GM23338 (cell line): ENCODE results near the gene MAGI1. TPM values are rescaled to one million over a fixed set of nuclear protein-coding genes. Genes with fewer than 3 reads are reported as not detected.

Source experiments
- ATAC-seq: fragments of 200-7000 bp; cut with Tn5 transposase; 3 replicates; pipeline ENCODE4 v1.9.1; 2020
- DNase-seq: peaks from one replicate; pipeline ENCODE4 v3.0.0-alpha.2; 2015; ENCODE audit warnings: low spot score
- H2AFZ ChIP-seq: fragments of 200-600 bp; sonication (generic); 2 replicates; pipeline ENCODE4 v1.8.0; 2016; ENCODE audit warnings: antibody characterized with exemption, mild to moderate bottlenecking, moderate library complexity
- H3F3A ChIP-seq: fragments of 200-600 bp; sonication (generic); replicated peaks from 2 replicates; pipeline ENCODE4 v1.8.0; 2017; ENCODE audit warnings: antibody characterized with exemption, mixed run types, low read depth
- H3K27ac ChIP-seq: fragments of 200-600 bp; sonication (generic); 2 replicates; pipeline ENCODE4 v1.6.1; 2016; ENCODE audit warnings: low read depth
- H3K27me3 ChIP-seq: fragments of 200-600 bp; sonication (generic); 2 replicates; pipeline ENCODE4 v1.8.0; 2016; ENCODE audit warnings: mild to moderate bottlenecking, mixed run types, moderate library complexity; ENCODE audit not compliant: insufficient read depth
- H3K36me3 ChIP-seq: fragments of 200-600 bp; sonication (generic); 2 replicates; pipeline ENCODE4 v1.8.0; 2016; ENCODE audit warnings: mild to moderate bottlenecking; ENCODE audit not compliant: insufficient read depth
- H3K4me1 ChIP-seq: fragments of 200-600 bp; sonication (generic); 2 replicates; pipeline ENCODE4 v1.8.0; 2016; ENCODE audit warnings: mild to moderate bottlenecking, moderate library complexity; ENCODE audit not compliant: insufficient read depth
- H3K4me2 ChIP-seq: fragments of 200-600 bp; sonication (generic); 2 replicates; pipeline ENCODE4 v1.7.1; 2017; ENCODE audit warnings: mixed run types
- H3K4me3 ChIP-seq: fragments of 200-600 bp; sonication (generic); 2 replicates; pipeline ENCODE4 v1.6.1; 2016; ENCODE audit warnings: mixed run types
- H3K79me2 ChIP-seq: fragments of 200-600 bp; sonication (generic); replicated peaks from 2 replicates; pipeline ENCODE4 v1.8.0; 2017; ENCODE audit warnings: mild to moderate bottlenecking; ENCODE audit not compliant: insufficient read depth
- H3K9me2 ChIP-seq: fragments of 200-600 bp; sonication (generic); 2 replicates; pipeline ENCODE4 v1.8.0; 2017; ENCODE audit not compliant: insufficient read depth
- H4K20me1 ChIP-seq: fragments of 200-600 bp; sonication (generic); replicated peaks from 2 replicates; pipeline ENCODE4 v1.8.0; 2017; ENCODE audit warnings: mild to moderate bottlenecking; ENCODE audit not compliant: insufficient read depth
- H3K27ac Mint-ChIP-seq: 2 replicates; pipeline ENCODE4 v1.8.0; 2020; ENCODE audit warnings: inconsistent platforms, mild to moderate bottlenecking, moderate library complexity, mixed read lengths
- H3K27me3 Mint-ChIP-seq: 3 replicates; pipeline ENCODE4 v1.8.0; 2022; ENCODE audit warnings: low read depth, mild to moderate bottlenecking, moderate library complexity, mixed read lengths, inconsistent platforms; ENCODE audit not compliant: insufficient read depth, poor library complexity
- H3K36me3 Mint-ChIP-seq: 3 replicates; pipeline ENCODE4 v1.8.0; 2021; ENCODE audit warnings: low read depth, mild to moderate bottlenecking, inconsistent platforms, moderate library complexity, mixed read lengths
- H3K4me1 Mint-ChIP-seq: 3 replicates; pipeline ENCODE4 v1.8.0; 2020; ENCODE audit warnings: mild to moderate bottlenecking, inconsistent platforms, mixed read lengths
- H3K4me3 Mint-ChIP-seq: 3 replicates; pipeline ENCODE4 v1.8.0; 2021; ENCODE audit warnings: moderate library complexity, mild to moderate bottlenecking, inconsistent platforms, mixed read lengths
- H3K9me3 Mint-ChIP-seq: 3 replicates; pipeline ENCODE4 v1.8.0; 2020; ENCODE audit warnings: moderate library complexity, mild to moderate bottlenecking, inconsistent platforms, mixed read lengths
- CREB1 ChIP-seq: fragments of 250-450 bp; sonication (Bioruptor Pico); IDR thresholded peaks from 2 replicates; pipeline ENCODE4 v1.5.0; 2020; ENCODE audit warnings: low read depth, mild to moderate bottlenecking, moderate library complexity
- EZH2 ChIP-seq: fragments of 200-600 bp; sonication (generic); IDR thresholded peaks from one replicate; pipeline ENCODE4 v1.8.0; 2017; ENCODE audit warnings: antibody characterized with exemption, mild to moderate bottlenecking, low read depth; ENCODE audit not compliant: unreplicated experiment
- EZH2phosphoT487 ChIP-seq: fragments of 200-600 bp; sonication (generic); IDR thresholded peaks from one replicate; pipeline ENCODE4 v1.8.1; 2018; ENCODE audit warnings: antibody characterized with exemption; ENCODE audit not compliant: unreplicated experiment
- JUNB ChIP-seq: IDR thresholded peaks from one replicate; pipeline ENCODE4 v1.6.1; 2016; ENCODE audit warnings: antibody characterized with exemption; ENCODE audit not compliant: unreplicated experiment
- POLR2AphosphoS5 ChIP-seq: IDR thresholded peaks from 2 replicates; pipeline ENCODE4 v1.6.1; 2016; ENCODE audit warnings: antibody characterized with exemption, low read depth
- STAT1 ChIP-seq: IDR thresholded peaks from one replicate; pipeline ENCODE4 v1.6.1; 2016; ENCODE audit warnings: antibody characterized with exemption; ENCODE audit not compliant: unreplicated experiment
- ZNF114 ChIP-seq: fragments of 250-450 bp; sonication (Bioruptor Pico); IDR thresholded peaks from 2 replicates; pipeline ENCODE4 v1.5.0; 2020; ENCODE audit warnings: mild to moderate bottlenecking, moderate library complexity
- ZNF331 ChIP-seq: fragments of 250-450 bp; sonication (Bioruptor Pico); IDR thresholded peaks from 2 replicates; pipeline ENCODE4 v1.5.0; 2020; ENCODE audit warnings: low read depth, mild to moderate bottlenecking, moderate library complexity
- polyA plus RNA-seq: library from polyadenylated mRNA; unstranded; fragments of >200 nt; fragmentation: Nextera tagmentation; extraction: Ambion mirVana; gene quantifications from 2 replicates; pipeline ENCODE4 v1.2.1, GENCODE V29; 2016
- total RNA-seq: library from RNA; depleted of rRNA; stranded (reverse); fragments of >200 nt; shearing (Covaris generic); gene quantifications from 2 replicates; pipeline ENCODE4 v1.2.3, GENCODE V29; 2014
- TF ChIP-seq, protein P1 (sequence below), 2 experiments: fragments of 200-600 bp in 1 of 2; sonication (generic) in 1 of 2; conservative IDR thresholded peaks; 2 replicates each; pipeline versions ENCODE4 v1.5.1 to v1.6.1; 2016 to 2017; ENCODE audit warnings: antibody characterized with exemption in 2 of 2, low read depth in 2 of 2, mild to moderate bottlenecking in 2 of 2, moderate library complexity in 1 of 2
- TF ChIP-seq, protein P2 (sequence below): IDR thresholded peaks from 2 replicates; pipeline ENCODE4 v1.6.1; 2016; ENCODE audit warnings: antibody characterized with exemption
- TF ChIP-seq, protein P3 (sequence below): IDR thresholded peaks from one replicate; pipeline ENCODE4 v1.6.1; 2018; ENCODE audit warnings: antibody characterized with exemption; ENCODE audit not compliant: unreplicated experiment
- TF ChIP-seq, protein P4 (sequence below): fragments of 250-450 bp; sonication (Bioruptor Pico); IDR thresholded peaks from 2 replicates; pipeline ENCODE4 v1.5.0; 2020; ENCODE audit warnings: mild to moderate bottlenecking, moderate library complexity

Gene MAGI1
- total and polyA plus RNA-seq, 2 experiments from 2014 or later: 27.4 to 71.2 TPM

DNA sequence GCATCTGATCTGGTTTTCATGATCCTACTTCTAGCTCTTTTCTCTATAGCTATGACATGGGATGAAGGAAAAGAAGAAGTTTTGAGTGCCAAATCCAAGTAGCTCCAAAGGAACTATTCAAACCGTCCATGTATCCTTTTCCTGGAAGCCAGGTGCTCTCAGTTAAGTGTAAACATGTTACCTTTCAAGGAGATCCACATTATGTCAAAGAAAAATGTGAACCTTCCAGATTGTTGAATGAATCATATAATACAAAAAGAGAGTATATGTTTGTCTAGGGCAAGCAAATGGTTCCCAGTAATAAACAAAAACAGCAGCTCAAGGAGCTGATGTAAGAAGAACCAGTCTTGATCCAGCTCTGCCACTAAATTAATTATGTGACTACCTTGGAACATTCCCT is 534.9 kb downstream of the MAGI1 start:
- no peak for TF ChIP-seq JUNB
- no peak for TF ChIP-seq ZNF331 (CRISPR knock-in tag)
- TF ChIP-seq POLR2AphosphoS5: no peak
- TF ChIP-seq EZH2phosphoT487: no peak
- TF ChIP-seq ZNF114 (CRISPR knock-in tag): no peak
- TF ChIP-seq, protein P1, sequence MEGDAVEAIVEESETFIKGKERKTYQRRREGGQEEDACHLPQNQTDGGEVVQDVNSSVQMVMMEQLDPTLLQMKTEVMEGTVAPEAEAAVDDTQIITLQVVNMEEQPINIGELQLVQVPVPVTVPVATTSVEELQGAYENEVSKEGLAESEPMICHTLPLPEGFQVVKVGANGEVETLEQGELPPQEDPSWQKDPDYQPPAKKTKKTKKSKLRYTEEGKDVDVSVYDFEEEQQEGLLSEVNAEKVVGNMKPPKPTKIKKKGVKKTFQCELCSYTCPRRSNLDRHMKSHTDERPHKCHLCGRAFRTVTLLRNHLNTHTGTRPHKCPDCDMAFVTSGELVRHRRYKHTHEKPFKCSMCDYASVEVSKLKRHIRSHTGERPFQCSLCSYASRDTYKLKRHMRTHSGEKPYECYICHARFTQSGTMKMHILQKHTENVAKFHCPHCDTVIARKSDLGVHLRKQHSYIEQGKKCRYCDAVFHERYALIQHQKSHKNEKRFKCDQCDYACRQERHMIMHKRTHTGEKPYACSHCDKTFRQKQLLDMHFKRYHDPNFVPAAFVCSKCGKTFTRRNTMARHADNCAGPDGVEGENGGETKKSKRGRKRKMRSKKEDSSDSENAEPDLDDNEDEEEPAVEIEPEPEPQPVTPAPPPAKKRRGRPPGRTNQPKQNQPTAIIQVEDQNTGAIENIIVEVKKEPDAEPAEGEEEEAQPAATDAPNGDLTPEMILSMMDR (conservative IDR thresholded peaks at IDR 0.05; ENCODE audit: low read depth in 2 of 2): no peak
- no peak for TF ChIP-seq CREB1 (CRISPR knock-in tag)
- TF ChIP-seq, protein P2, sequence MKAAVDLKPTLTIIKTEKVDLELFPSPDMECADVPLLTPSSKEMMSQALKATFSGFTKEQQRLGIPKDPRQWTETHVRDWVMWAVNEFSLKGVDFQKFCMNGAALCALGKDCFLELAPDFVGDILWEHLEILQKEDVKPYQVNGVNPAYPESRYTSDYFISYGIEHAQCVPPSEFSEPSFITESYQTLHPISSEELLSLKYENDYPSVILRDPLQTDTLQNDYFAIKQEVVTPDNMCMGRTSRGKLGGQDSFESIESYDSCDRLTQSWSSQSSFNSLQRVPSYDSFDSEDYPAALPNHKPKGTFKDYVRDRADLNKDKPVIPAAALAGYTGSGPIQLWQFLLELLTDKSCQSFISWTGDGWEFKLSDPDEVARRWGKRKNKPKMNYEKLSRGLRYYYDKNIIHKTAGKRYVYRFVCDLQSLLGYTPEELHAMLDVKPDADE: no peak
- no peak for TF ChIP-seq EZH2
- no peak for TF ChIP-seq STAT1
- TF ChIP-seq, protein P3, sequence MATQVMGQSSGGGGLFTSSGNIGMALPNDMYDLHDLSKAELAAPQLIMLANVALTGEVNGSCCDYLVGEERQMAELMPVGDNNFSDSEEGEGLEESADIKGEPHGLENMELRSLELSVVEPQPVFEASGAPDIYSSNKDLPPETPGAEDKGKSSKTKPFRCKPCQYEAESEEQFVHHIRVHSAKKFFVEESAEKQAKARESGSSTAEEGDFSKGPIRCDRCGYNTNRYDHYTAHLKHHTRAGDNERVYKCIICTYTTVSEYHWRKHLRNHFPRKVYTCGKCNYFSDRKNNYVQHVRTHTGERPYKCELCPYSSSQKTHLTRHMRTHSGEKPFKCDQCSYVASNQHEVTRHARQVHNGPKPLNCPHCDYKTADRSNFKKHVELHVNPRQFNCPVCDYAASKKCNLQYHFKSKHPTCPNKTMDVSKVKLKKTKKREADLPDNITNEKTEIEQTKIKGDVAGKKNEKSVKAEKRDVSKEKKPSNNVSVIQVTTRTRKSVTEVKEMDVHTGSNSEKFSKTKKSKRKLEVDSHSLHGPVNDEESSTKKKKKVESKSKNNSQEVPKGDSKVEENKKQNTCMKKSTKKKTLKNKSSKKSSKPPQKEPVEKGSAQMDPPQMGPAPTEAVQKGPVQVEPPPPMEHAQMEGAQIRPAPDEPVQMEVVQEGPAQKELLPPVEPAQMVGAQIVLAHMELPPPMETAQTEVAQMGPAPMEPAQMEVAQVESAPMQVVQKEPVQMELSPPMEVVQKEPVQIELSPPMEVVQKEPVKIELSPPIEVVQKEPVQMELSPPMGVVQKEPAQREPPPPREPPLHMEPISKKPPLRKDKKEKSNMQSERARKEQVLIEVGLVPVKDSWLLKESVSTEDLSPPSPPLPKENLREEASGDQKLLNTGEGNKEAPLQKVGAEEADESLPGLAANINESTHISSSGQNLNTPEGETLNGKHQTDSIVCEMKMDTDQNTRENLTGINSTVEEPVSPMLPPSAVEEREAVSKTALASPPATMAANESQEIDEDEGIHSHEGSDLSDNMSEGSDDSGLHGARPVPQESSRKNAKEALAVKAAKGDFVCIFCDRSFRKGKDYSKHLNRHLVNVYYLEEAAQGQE: no peak
- TF ChIP-seq, protein P4, sequence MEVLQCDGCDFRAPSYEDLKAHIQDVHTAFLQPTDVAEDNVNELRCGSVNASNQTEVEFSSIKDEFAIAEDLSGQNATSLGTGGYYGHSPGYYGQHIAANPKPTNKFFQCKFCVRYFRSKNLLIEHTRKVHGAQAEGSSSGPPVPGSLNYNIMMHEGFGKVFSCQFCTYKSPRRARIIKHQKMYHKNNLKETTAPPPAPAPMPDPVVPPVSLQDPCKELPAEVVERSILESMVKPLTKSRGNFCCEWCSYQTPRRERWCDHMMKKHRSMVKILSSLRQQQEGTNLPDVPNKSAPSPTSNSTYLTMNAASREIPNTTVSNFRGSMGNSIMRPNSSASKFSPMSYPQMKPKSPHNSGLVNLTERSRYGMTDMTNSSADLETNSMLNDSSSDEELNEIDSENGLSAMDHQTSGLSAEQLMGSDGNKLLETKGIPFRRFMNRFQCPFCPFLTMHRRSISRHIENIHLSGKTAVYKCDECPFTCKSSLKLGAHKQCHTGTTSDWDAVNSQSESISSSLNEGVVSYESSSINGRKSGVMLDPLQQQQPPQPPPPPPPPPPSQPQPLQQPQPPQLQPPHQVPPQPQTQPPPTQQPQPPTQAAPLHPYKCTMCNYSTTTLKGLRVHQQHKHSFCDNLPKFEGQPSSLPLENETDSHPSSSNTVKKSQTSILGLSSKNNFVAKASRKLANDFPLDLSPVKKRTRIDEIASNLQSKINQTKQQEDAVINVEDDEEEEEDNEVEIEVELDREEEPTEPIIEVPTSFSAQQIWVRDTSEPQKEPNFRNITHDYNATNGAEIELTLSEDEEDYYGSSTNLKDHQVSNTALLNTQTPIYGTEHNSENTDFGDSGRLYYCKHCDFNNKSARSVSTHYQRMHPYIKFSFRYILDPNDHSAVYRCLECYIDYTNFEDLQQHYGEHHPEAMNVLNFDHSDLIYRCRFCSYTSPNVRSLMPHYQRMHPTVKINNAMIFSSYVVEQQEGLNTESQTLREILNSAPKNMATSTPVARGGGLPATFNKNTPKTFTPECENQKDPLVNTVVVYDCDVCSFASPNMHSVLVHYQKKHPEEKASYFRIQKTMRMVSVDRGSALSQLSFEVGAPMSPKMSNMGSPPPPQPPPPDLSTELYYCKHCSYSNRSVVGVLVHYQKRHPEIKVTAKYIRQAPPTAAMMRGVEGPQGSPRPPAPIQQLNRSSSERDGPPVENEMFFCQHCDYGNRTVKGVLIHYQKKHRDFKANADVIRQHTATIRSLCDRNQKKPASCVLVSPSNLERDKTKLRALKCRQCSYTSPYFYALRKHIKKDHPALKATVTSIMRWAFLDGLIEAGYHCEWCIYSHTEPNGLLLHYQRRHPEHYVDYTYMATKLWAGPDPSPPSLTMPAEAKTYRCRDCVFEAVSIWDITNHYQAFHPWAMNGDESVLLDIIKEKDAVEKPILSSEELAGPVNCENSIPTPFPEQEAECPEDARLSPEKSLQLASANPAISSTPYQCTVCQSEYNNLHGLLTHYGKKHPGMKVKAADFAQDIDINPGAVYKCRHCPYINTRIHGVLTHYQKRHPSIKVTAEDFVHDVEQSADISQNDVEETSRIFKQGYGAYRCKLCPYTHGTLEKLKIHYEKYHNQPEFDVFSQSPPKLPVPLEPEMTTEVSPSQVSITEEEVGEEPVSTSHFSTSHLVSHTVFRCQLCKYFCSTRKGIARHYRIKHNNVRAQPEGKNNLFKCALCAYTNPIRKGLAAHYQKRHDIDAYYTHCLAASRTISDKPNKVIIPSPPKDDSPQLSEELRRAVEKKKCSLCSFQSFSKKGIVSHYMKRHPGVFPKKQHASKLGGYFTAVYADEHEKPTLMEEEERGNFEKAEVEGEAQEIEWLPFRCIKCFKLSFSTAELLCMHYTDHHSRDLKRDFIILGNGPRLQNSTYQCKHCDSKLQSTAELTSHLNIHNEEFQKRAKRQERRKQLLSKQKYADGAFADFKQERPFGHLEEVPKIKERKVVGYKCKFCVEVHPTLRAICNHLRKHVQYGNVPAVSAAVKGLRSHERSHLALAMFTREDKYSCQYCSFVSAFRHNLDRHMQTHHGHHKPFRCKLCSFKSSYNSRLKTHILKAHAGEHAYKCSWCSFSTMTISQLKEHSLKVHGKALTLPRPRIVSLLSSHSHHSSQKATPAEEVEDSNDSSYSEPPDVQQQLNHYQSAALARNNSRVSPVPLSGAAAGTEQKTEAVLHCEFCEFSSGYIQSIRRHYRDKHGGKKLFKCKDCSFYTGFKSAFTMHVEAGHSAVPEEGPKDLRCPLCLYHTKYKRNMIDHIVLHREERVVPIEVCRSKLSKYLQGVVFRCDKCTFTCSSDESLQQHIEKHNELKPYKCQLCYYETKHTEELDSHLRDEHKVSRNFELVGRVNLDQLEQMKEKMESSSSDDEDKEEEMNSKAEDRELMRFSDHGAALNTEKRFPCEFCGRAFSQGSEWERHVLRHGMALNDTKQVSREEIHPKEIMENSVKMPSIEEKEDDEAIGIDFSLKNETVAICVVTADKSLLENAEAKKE: no peak
- Histone ChIP-seq H3K9me2 (no peaks in the 10 kb centered on the region), H4K20me1 (no peaks in the 10 kb centered on the region), H3K36me3 (no peaks in the 10 kb centered on the region), H3K4me3 (no peak overlapping the region), H2AFZ (no peak overlapping the region), H3K27me3 (no peaks in the 10 kb centered on the region), H3K27ac (no peak overlapping the region), H3F3A (no peaks in the 10 kb centered on the region), H3K4me1 (peaks cover 13% of the 10 kb centered on the region), H3K79me2 (peaks cover 94% of the 10 kb centered on the region), H3K4me2 (no peak overlapping the region)
- Mint-ChIP-seq H3K4me1 (peaks cover 35% of the 10 kb centered on the region), H3K36me3 (peaks cover 4% of the 10 kb centered on the region; the same call in 1 of the 3 replicates), H3K27ac (no peak overlapping the region), H3K4me3 (no peak overlapping the region), H3K27me3 (peaks cover 3% of the 10 kb centered on the region), H3K9me3 (peaks cover 2% of the 10 kb centered on the region; the same call in 1 of the 3 replicates)
- ATAC-seq (no peak), DNase-seq (no peak)
